Duodenal mucosa (tissue), 2 donors: ENCODE results near the gene PHACTR4.

Source experiments
- H3K27ac ChIP-seq: one replicate; pipeline ENCODE4 v1.7.0; 2013; ENCODE audit warnings: low read depth, low read length
- H3K27me3 ChIP-seq, 2 donors: one replicate each; pipeline ENCODE4 v1.7.0; 2013; ENCODE audit warnings: low read length in 2 of 2, control low read depth in 1 of 2; ENCODE audit not compliant: insufficient read depth in 2 of 2, control insufficient read depth in 1 of 2
- H3K36me3 ChIP-seq, 2 donors: one replicate each; pipeline ENCODE4 v1.7.0; 2013; ENCODE audit warnings: low read length in 2 of 2, control low read depth in 1 of 2; ENCODE audit not compliant: insufficient read depth in 2 of 2, control insufficient read depth in 1 of 2
- H3K4me1 ChIP-seq, 2 donors: one replicate each; pipeline ENCODE4 v1.7.0; 2013; ENCODE audit warnings: low read length in 2 of 2, control low read depth in 1 of 2; ENCODE audit not compliant: insufficient read depth in 2 of 2, control insufficient read depth in 1 of 2
- H3K4me3 ChIP-seq, 2 donors: one replicate each; pipeline ENCODE4 v1.7.0; 2013; ENCODE audit warnings: low read length in 2 of 2, low read depth in 1 of 2
- H3K9ac ChIP-seq, 2 donors: one replicate each; pipeline ENCODE4 v1.7.0; 2013; ENCODE audit warnings: low read length in 2 of 2, low read depth in 1 of 2
- H3K9me3 ChIP-seq, 2 donors: one replicate each; pipeline ENCODE4 v1.7.0; 2013; ENCODE audit warnings: low read length in 2 of 2, control low read depth in 1 of 2; ENCODE audit not compliant: control insufficient read depth in 1 of 2

The PHACTR4 gene

GRCh38 chr1:28426831-28427230 lies 57.3 kb downstream of the PHACTR4 start:
- Histone ChIP-seq H3K4me3 (no peak overlapping the region), H3K9ac (no peak overlapping the region), H3K4me1 (no peaks in the 10 kb centered on the region), H3K9me3 (no peaks in the 10 kb centered on the region), H3K27me3 (no peaks in the 10 kb centered on the region), H3K36me3 (no peaks in the 10 kb centered on the region), H3K27ac (no peak overlapping the region)

DNA sequence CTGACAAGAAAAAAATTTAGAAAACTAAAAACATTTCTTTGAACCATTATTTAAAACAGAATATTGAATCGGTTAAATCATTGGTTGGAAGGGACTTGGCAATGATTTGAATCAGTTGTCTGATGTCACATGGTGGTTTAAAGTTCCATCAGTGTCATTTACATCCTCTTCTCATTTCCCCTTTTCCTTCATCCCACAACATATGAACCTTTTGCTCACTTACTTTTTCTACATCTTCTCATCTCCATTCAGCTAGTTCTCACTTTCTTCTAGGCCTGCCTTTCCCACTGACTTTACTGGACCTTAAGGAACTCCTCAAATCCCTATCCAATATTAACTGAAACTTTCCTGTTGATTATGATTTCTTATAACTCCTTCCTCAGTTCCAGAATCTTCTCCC lies 58.5 kb downstream of the PHACTR4 start:
- no peak overlapping the region for H3K4me3 ChIP-seq
- no peaks in the 10 kb centered on the region for H3K9me3 ChIP-seq
- no peak overlapping the region for H3K9ac ChIP-seq
- H3K27ac ChIP-seq, result no peak overlapping the region
- H3K4me1 ChIP-seq, result no peaks in the 10 kb centered on the region
- no peaks in the 10 kb centered on the region for H3K36me3 ChIP-seq
- H3K27me3 ChIP-seq, result no peaks in the 10 kb centered on the region

DNA sequence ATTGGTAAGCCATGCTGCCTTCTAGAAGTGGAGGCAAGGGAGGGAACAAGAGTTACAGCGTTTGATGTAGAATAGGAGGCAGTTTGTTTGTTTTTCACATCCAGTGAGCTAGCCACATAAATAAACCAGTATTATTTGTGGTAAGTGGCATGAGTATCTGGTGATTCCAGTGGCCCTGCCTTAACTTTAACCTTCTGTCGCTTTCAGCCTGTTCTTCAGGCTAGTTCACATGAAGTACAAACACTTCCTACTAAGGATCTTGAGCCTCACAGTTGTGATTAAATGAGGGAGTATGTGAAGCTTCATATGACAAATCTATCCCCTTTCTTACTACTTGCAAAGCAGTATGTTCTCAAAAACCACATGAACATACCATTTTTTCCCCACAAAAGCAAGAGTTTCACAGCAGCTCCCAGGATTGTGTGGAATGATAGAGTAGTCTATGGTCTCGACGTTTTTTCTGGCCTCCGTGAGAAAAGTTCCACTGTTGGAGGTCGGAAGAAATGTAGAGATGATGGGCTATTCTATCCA lies 59.5 kb downstream of the PHACTR4 start:
- Histone ChIP-seq H3K27me3 (no peaks in the 10 kb centered on the region), H3K4me1 (no peaks in the 10 kb centered on the region), H3K9ac (no peak overlapping the region), H3K9me3 (no peaks in the 10 kb centered on the region), H3K4me3 (no peak overlapping the region), H3K27ac (no peak overlapping the region), H3K36me3 (no peaks in the 10 kb centered on the region)

GRCh38 chr1:28436211-28436769 lies 66.8 kb downstream of the PHACTR4 start:
- H3K27ac ChIP-seq, result no peak overlapping the region
- H3K27me3 ChIP-seq, result no peaks in the 10 kb centered on the region
- H3K4me1 ChIP-seq, result peaks cover 12 to 14% of the 10 kb centered on the region in 2 donors
- H3K4me3 ChIP-seq, result no peak overlapping the region
- no peaks in the 10 kb centered on the region for H3K9me3 ChIP-seq
- peaks cover 0 to 4% of the 10 kb centered on the region in 2 donors for H3K36me3 ChIP-seq
- H3K9ac ChIP-seq, result no peak overlapping the region

DNA sequence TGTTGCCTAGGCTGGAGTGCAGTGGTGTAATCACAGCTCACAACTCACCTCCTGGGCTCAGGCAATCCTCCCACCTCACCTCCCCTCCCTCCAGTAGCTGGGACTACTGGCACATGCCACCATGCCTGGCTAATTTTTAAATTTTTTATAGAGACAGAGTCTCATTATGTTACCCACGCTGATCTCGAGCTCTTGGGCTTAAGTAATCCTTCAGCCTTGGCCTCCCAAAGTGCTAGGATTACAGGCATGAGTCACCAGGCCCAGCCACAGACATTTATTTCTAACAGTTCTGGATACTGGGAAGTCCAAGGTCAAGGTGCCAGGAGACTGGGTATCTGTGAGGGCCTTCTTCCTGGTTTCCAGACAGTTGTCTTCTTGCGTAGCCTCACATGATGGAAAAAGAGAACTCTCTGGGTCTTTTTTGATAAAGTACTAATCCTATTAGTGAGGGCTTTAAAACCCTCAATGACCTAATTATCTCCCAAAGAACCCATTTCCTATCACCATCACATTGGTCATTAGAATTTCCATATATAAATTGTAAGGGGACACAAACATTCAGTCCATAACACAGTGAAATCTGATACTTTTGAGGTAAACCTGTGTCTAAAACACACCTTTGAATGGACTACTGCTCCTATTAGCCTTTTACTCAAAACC lies 67.9 kb downstream of the PHACTR4 start:
- peaks cover 12 to 14% of the 10 kb centered on the region in 2 donors for H3K4me1 ChIP-seq
- H3K27ac ChIP-seq, result no peak overlapping the region
- H3K36me3 ChIP-seq, result peaks cover 0 to 4% of the 10 kb centered on the region in 2 donors
- no peak overlapping the region for H3K9ac ChIP-seq
- no peaks in the 10 kb centered on the region for H3K27me3 ChIP-seq
- no peaks in the 10 kb centered on the region for H3K9me3 ChIP-seq
- H3K4me3 ChIP-seq, result peak overlapping the region in 1 of 2 donors; percentile 57

GRCh38 chr1:28437924-28438699 lies 68.6 kb downstream of the PHACTR4 start:
- H3K4me1 ChIP-seq, result peaks cover 12 to 14% of the 10 kb centered on the region in 2 donors
- peaks cover 0 to 4% of the 10 kb centered on the region in 2 donors for H3K36me3 ChIP-seq
- H3K27me3 ChIP-seq, result no peaks in the 10 kb centered on the region
- peak overlapping the region in 1 of 2 donors; percentile 57 for H3K4me3 ChIP-seq
- no peak overlapping the region for H3K27ac ChIP-seq
- H3K9ac ChIP-seq, result no peak overlapping the region
- H3K9me3 ChIP-seq, result no peaks in the 10 kb centered on the region

GRCh38 chr1:28439320-28439719 lies 69.8 kb downstream of the PHACTR4 start:
- Histone ChIP-seq H3K4me1 (peaks cover 12 to 14% of the 10 kb centered on the region in 2 donors), H3K27ac (no peak overlapping the region), H3K4me3 (no peak overlapping the region), H3K9me3 (no peaks in the 10 kb centered on the region), H3K36me3 (peaks cover 0 to 4% of the 10 kb centered on the region in 2 donors), H3K9ac (no peak overlapping the region), H3K27me3 (no peaks in the 10 kb centered on the region)

GRCh38 chr1:28441674-28442073 lies 72.1 kb downstream of the PHACTR4 start:
- Histone ChIP-seq H3K9ac (no peak overlapping the region), H3K4me3 (no peak overlapping the region), H3K4me1 (peaks cover 12 to 14% of the 10 kb centered on the region in 2 donors), H3K9me3 (no peaks in the 10 kb centered on the region), H3K27me3 (no peaks in the 10 kb centered on the region), H3K36me3 (peaks cover 0 to 4% of the 10 kb centered on the region in 2 donors), H3K27ac (no peak overlapping the region)

DNA sequence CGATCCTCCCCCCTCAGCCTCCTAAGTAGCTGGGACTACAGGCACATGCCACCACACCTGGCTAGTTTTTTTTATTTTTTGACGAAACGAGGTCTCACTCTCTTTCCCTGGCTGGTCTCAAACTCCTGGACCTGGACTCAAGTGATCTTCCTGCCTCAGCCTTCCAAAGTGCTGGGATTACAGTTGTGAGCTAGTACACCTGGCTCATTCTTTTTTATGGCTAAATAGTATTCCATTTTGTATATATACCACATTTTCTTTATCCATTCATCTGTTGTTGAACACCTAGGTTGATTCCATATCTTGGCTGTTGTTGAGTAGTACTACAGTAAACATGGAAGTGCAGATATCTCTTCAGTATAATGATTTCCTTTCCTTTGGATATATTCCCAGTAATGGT lies 74.0 kb downstream of the PHACTR4 start:
- H3K4me1 ChIP-seq, result no peaks in the 10 kb centered on the region
- no peak overlapping the region for H3K4me3 ChIP-seq
- H3K27ac ChIP-seq, result no peak overlapping the region
- H3K27me3 ChIP-seq, result no peaks in the 10 kb centered on the region
- H3K36me3 ChIP-seq, result peaks cover 0 to 4% of the 10 kb centered on the region in 2 donors
- H3K9me3 ChIP-seq, result no peaks in the 10 kb centered on the region
- H3K9ac ChIP-seq, result no peak overlapping the region

DNA sequence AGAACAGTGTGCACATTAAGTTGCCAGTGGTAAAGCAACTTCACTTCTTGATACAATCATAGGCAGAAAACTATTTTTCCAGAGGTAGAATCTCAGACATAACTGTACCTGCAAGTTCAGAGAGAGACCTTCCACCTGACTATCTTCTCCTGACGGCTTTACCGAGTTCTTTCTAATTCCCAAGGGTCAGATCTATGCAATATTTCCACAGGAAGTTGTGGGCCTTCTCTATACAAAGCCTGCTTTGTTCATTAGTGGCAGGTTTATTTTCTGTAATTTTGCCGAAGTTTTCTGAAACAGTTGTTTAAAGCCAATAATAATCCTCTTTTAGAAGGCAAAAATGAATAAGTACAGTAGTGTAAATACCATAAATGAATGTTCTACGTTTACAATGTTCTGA lies 78.1 kb downstream of the PHACTR4 start:
- Histone ChIP-seq H3K9ac (no peak overlapping the region), H3K27ac (no peak overlapping the region), H3K36me3 (peaks cover 0 to 4% of the 10 kb centered on the region in 2 donors), H3K27me3 (no peaks in the 10 kb centered on the region), H3K4me3 (no peak overlapping the region), H3K4me1 (peaks cover 3 to 5% of the 10 kb centered on the region in 2 donors), H3K9me3 (no peaks in the 10 kb centered on the region)
